Mesenchymal stem cell (in vitro differentiated cells and primary cell): ENCODE measurements around the gene FLT4.

Source experiments
- DNase-seq: peaks from one replicate; pipeline ENCODE4 v3.0.0-alpha.2; 2013
- H2AFZ ChIP-seq: one replicate; pipeline ENCODE4 v1.6.1; 2013; ENCODE audit warnings: low read depth, mild to moderate bottlenecking, control low read depth, inconsistent platforms, low read length, moderate library complexity
- H2AK5ac ChIP-seq: 2 replicates; pipeline ENCODE4 v1.6.1; 2013; ENCODE audit warnings: low read length, moderate library complexity, mild to moderate bottlenecking, inconsistent platforms; ENCODE audit not compliant: severe bottlenecking
- H2BK120ac ChIP-seq: one replicate; pipeline ENCODE4 v1.6.1; 2013; ENCODE audit warnings: low read depth, mild to moderate bottlenecking, inconsistent platforms, low read length, moderate library complexity
- H2BK12ac ChIP-seq, 2 experiments: one replicate each; pipeline ENCODE4 v1.6.1; 2013; ENCODE audit warnings: inconsistent platforms in 2 of 2, low read length in 2 of 2, mild to moderate bottlenecking in 2 of 2, moderate library complexity in 2 of 2, control low read depth in 1 of 2
- H2BK15ac ChIP-seq: one replicate; pipeline ENCODE4 v1.6.1; 2013; ENCODE audit warnings: mild to moderate bottlenecking, low read depth, inconsistent platforms; ENCODE audit not compliant: poor library complexity, severe bottlenecking
- H2BK5ac ChIP-seq: 2 replicates; pipeline ENCODE4 v1.6.1; 2013; ENCODE audit warnings: low read depth, mild to moderate bottlenecking, low read length, control low read depth, inconsistent platforms; ENCODE audit not compliant: poor library complexity, severe bottlenecking
- H3K14ac ChIP-seq, 2 experiments: one replicate each; pipeline ENCODE4 v1.6.1; 2013; ENCODE audit warnings: inconsistent platforms in 2 of 2, low read length in 2 of 2, control low read depth in 1 of 2, mild to moderate bottlenecking in 1 of 2, moderate library complexity in 1 of 2
- H3K18ac ChIP-seq, 2 experiments: one replicate each; pipeline ENCODE4 v1.6.1; 2013; ENCODE audit warnings: inconsistent platforms in 2 of 2, low read length in 2 of 2, control low read depth in 1 of 2, low read depth in 1 of 2, mild to moderate bottlenecking in 1 of 2
- H3K23ac ChIP-seq, 2 experiments: one replicate each; pipeline ENCODE4 v1.6.1; 2013; ENCODE audit warnings: inconsistent platforms in 2 of 2, low read length in 2 of 2, mild to moderate bottlenecking in 2 of 2, moderate library complexity in 2 of 2, control low read depth in 1 of 2
- H3K27ac ChIP-seq: 2 replicates; pipeline ENCODE4 v1.5.1; 2013; ENCODE audit warnings: mild to moderate bottlenecking, moderate library complexity, low read length, control low read depth, inconsistent platforms; ENCODE audit not compliant: poor library complexity, severe bottlenecking
- H3K27me3 ChIP-seq, 2 experiments: 2 replicates each; pipeline versions ENCODE4 v1.6.1 to v1.7.0; 2013; ENCODE audit warnings: low read length in 2 of 2, mild to moderate bottlenecking in 2 of 2, moderate library complexity in 2 of 2, control low read depth in 1 of 2, inconsistent platforms in 1 of 2; ENCODE audit not compliant: control insufficient read depth in 1 of 2, insufficient read depth in 1 of 2
- H3K36me3 ChIP-seq, 2 experiments: 2 replicates each; pipeline versions ENCODE4 v1.6.1 to v1.7.0; 2013; ENCODE audit warnings: low read length in 2 of 2, control low read depth in 1 of 2, inconsistent platforms in 1 of 2, low read depth in 1 of 2, mild to moderate bottlenecking in 1 of 2; ENCODE audit not compliant: insufficient read depth in 2 of 2, control insufficient read depth in 1 of 2
- H3K4ac ChIP-seq, 2 experiments: one replicate each; pipeline ENCODE4 v1.6.1; 2013; ENCODE audit warnings: inconsistent platforms in 2 of 2, low read length in 2 of 2, mild to moderate bottlenecking in 2 of 2, moderate library complexity in 2 of 2, control low read depth in 1 of 2, low read depth in 1 of 2
- H3K4me1 ChIP-seq: 2 replicates; pipeline ENCODE4 v1.6.1; 2013; ENCODE audit warnings: low read depth, low read length, control low read depth; ENCODE audit not compliant: control insufficient read depth, insufficient read depth
- H3K4me2 ChIP-seq: 2 replicates; pipeline ENCODE4 v1.6.1; 2013; ENCODE audit warnings: low read length, mild to moderate bottlenecking, inconsistent platforms; ENCODE audit not compliant: poor library complexity, severe bottlenecking
- H3K4me3 ChIP-seq, 2 experiments: 2 replicates each; pipeline versions ENCODE4 v1.5.1 to v1.7.0; 2013; ENCODE audit warnings: low read length in 2 of 2, mild to moderate bottlenecking in 2 of 2, control low read depth in 1 of 2, low read depth in 1 of 2; ENCODE audit not compliant: insufficient read depth in 1 of 2
- H3K79me1 ChIP-seq: replicated peaks from 2 replicates; pipeline ENCODE4 v1.6.1; 2013; ENCODE audit warnings: mild to moderate bottlenecking, control low read depth, low read length, inconsistent platforms; ENCODE audit not compliant: poor library complexity, severe bottlenecking
- H3K9ac ChIP-seq: 2 replicates; pipeline ENCODE4 v1.7.0; 2013; ENCODE audit warnings: mild to moderate bottlenecking, low read length, moderate library complexity
- H3K9me3 ChIP-seq: 2 replicates; pipeline ENCODE4 v1.7.0; 2013; ENCODE audit warnings: mild to moderate bottlenecking, low read length; ENCODE audit not compliant: control insufficient read depth
- H4K8ac ChIP-seq: one replicate; pipeline ENCODE4 v1.6.1; 2013; ENCODE audit warnings: inconsistent platforms, mild to moderate bottlenecking, low read length, moderate library complexity
- H4K91ac ChIP-seq: one replicate; pipeline ENCODE4 v1.6.1; 2013; ENCODE audit warnings: mild to moderate bottlenecking, low read length, inconsistent platforms
- WGBS: methylation state at CpG from one replicate; pipeline ENCODE4 v1.1.7; 2013; ENCODE audit warnings: mixed read lengths; 5-methylcytosine and 5-hydroxymethylcytosine counted together

The FLT4 gene

GRCh38 chr5:180633283-180634177 lies 15.9 kb downstream of the FLT4 start:
- Histone ChIP-seq H3K36me3 (no peaks in the 10 kb centered on the region), H3K4me2 (no peak overlapping the region), H3K9ac (no peak overlapping the region), H3K14ac (no peak overlapping the region), H2BK120ac (no peak overlapping the region), H2BK5ac (no peak overlapping the region), H2AFZ (no peak overlapping the region), H3K27ac (no peak overlapping the region), H3K4me3 (no peak overlapping the region), H3K4me1 (peaks cover 11% of the 10 kb centered on the region), H3K4ac (no peak overlapping the region), H3K23ac (no peak overlapping the region), H3K18ac (no peak overlapping the region), H4K8ac (no peak overlapping the region), H3K9me3 (no peaks in the 10 kb centered on the region), H2BK15ac (no peak overlapping the region), H2AK5ac (no peak overlapping the region), H4K91ac (no peak overlapping the region), H3K27me3 (peaks cover 0 to 10% of the 10 kb centered on the region in 2 experiments), H3K79me1 (no peaks in the 10 kb centered on the region), H2BK12ac (no peak overlapping the region)
- no peak for DNase-seq
- WGBS = 79% methylated on average over 14 of the region's 14 CpGs

- Histone ChIP-seq H3K4ac (no peak overlapping the region), H3K4me3 (no peak overlapping the region), H3K14ac (no peak overlapping the region), H3K9me3 (no peaks in the 10 kb centered on the region), H3K23ac (no peak overlapping the region), H4K8ac (no peak overlapping the region), H3K36me3 (no peaks in the 10 kb centered on the region), H3K79me1 (no peaks in the 10 kb centered on the region), H3K4me2 (no peak overlapping the region), H2BK120ac (no peak overlapping the region), H3K18ac (no peak overlapping the region), H2AK5ac (no peak overlapping the region), H2BK12ac (no peak overlapping the region), H4K91ac (no peak overlapping the region), H2BK15ac (no peak overlapping the region), H2BK5ac (no peak overlapping the region), H3K27ac (no peak overlapping the region), H3K4me1 (peaks cover 11% of the 10 kb centered on the region), H3K27me3 (peaks cover 0 to 5% of the 10 kb centered on the region in 2 experiments), H2AFZ (no peak overlapping the region), H3K9ac (no peak overlapping the region)
- no peak for DNase-seq
- 74% methylated on average over 10 of the region's 10 CpGs for WGBS
Observed at GRCh38 chr5:180632768-180633167, 16.6 kb downstream of the FLT4 start.

- H3K18ac ChIP-seq = no peak overlapping the region
- H2BK5ac ChIP-seq = no peak overlapping the region
- H3K14ac ChIP-seq = no peak overlapping the region
- no peak overlapping the region for H3K9ac ChIP-seq
- H3K4me2 ChIP-seq = no peak overlapping the region
- WGBS = 81% methylated on average over 34 of the region's 36 CpGs
- peaks cover 9% of the 10 kb centered on the region for H3K4me1 ChIP-seq
- DNase-seq = no peak
- no peak overlapping the region for H2BK120ac ChIP-seq
- no peak overlapping the region for H3K27ac ChIP-seq
- H2AK5ac ChIP-seq = no peak overlapping the region
- H2BK12ac ChIP-seq = no peak overlapping the region
- no peak overlapping the region for H3K4ac ChIP-seq
- H4K91ac ChIP-seq = no peak overlapping the region
- H3K9me3 ChIP-seq = no peaks in the 10 kb centered on the region
- peaks cover 0 to 11% of the 10 kb centered on the region in 2 experiments for H3K27me3 ChIP-seq
- H2AFZ ChIP-seq = no peak overlapping the region
- H3K4me3 ChIP-seq = no peak overlapping the region
- H3K79me1 ChIP-seq = no peaks in the 10 kb centered on the region
- no peak overlapping the region for H3K23ac ChIP-seq
- H4K8ac ChIP-seq = no peak overlapping the region
- no peak overlapping the region for H2BK15ac ChIP-seq
- H3K36me3 ChIP-seq = no peaks in the 10 kb centered on the region
Observed at GRCh38 chr5:180631549-180632383, 17.6 kb downstream of the FLT4 start.

GRCh38 chr5:180630426-180630825 lies 19.0 kb downstream of the FLT4 start:
- no peak overlapping the region for H3K14ac ChIP-seq
- peaks cover 0 to 20% of the 10 kb centered on the region in 2 experiments for H3K27me3 ChIP-seq
- H2BK15ac ChIP-seq = no peak overlapping the region
- no peak overlapping the region for H2BK120ac ChIP-seq
- no peak overlapping the region for H3K4me2 ChIP-seq
- H2AFZ ChIP-seq = no peak overlapping the region
- H2AK5ac ChIP-seq = no peak overlapping the region
- H3K27ac ChIP-seq = no peak overlapping the region
- H4K91ac ChIP-seq = peak overlapping the region; percentile 7
- H3K23ac ChIP-seq = no peak overlapping the region
- H3K79me1 ChIP-seq = no peaks in the 10 kb centered on the region
- H4K8ac ChIP-seq = no peak overlapping the region
- H3K36me3 ChIP-seq = no peaks in the 10 kb centered on the region
- no peak overlapping the region for H2BK12ac ChIP-seq
- no peak overlapping the region for H3K18ac ChIP-seq
- no peak overlapping the region for H3K4ac ChIP-seq
- no peak overlapping the region for H2BK5ac ChIP-seq
- no peak overlapping the region for H3K9ac ChIP-seq
- no peaks in the 10 kb centered on the region for H3K4me1 ChIP-seq
- DNase-seq = no peak
- no peak overlapping the region for H3K4me3 ChIP-seq
- no peaks in the 10 kb centered on the region for H3K9me3 ChIP-seq
- WGBS = 91% methylated on average over 22 of the region's 22 CpGs
